GM12873 (cell line): ENCODE measurements around the gene WIZ.

Experiments used
- TF ChIP-seq, protein P1 (sequence below): IDR thresholded peaks from 2 replicates; pipeline ENCODE4 v1.5.1; 2012; ENCODE audit warnings: low read depth, mild to moderate bottlenecking, moderate library complexity, low read length, control low read depth; ENCODE audit not compliant: insufficient read depth; ENCODE audit errors: missing control alignments

Gene WIZ

DNA sequence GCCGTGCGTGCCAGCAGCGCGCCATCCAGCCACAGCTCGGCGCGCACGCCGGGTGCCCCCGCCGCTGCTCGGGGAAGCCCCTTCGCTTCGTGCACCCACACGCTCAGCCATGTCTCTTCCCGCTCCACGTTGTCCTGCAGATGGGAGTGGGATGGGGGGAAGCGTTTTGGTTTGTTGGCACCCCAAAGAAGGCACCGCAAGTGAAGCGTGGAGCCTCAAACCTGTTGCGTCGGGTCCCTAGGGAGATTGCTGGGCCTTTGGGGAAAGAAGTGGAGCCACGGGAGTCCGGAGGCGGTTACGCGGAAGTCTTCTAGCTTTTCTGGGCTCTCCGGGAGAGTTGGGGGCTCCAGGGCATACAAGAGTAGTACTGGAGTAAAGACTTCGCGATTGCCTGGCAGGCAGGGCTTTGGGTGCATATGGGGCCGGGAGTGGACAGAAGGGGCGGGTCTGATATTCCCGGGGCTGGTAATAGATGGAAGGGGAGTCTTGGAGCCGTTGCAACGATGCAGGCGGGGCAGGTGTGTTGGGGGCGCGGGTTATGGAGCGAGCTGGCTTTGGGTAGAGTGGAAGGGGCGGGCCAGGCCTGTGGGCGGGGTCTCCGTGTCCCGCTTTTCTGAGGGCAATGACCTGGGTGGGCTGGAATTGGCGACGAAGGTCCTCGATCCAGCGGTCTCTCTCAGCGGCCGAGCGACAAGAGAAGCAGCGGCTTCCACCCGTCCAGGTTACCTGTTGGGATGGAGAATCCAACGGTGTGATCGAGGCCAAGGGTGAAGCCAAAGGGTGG, 8.1 kb upstream of the WIZ start:
- TF ChIP-seq, protein P1, sequence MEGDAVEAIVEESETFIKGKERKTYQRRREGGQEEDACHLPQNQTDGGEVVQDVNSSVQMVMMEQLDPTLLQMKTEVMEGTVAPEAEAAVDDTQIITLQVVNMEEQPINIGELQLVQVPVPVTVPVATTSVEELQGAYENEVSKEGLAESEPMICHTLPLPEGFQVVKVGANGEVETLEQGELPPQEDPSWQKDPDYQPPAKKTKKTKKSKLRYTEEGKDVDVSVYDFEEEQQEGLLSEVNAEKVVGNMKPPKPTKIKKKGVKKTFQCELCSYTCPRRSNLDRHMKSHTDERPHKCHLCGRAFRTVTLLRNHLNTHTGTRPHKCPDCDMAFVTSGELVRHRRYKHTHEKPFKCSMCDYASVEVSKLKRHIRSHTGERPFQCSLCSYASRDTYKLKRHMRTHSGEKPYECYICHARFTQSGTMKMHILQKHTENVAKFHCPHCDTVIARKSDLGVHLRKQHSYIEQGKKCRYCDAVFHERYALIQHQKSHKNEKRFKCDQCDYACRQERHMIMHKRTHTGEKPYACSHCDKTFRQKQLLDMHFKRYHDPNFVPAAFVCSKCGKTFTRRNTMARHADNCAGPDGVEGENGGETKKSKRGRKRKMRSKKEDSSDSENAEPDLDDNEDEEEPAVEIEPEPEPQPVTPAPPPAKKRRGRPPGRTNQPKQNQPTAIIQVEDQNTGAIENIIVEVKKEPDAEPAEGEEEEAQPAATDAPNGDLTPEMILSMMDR, result no peak

DNA sequence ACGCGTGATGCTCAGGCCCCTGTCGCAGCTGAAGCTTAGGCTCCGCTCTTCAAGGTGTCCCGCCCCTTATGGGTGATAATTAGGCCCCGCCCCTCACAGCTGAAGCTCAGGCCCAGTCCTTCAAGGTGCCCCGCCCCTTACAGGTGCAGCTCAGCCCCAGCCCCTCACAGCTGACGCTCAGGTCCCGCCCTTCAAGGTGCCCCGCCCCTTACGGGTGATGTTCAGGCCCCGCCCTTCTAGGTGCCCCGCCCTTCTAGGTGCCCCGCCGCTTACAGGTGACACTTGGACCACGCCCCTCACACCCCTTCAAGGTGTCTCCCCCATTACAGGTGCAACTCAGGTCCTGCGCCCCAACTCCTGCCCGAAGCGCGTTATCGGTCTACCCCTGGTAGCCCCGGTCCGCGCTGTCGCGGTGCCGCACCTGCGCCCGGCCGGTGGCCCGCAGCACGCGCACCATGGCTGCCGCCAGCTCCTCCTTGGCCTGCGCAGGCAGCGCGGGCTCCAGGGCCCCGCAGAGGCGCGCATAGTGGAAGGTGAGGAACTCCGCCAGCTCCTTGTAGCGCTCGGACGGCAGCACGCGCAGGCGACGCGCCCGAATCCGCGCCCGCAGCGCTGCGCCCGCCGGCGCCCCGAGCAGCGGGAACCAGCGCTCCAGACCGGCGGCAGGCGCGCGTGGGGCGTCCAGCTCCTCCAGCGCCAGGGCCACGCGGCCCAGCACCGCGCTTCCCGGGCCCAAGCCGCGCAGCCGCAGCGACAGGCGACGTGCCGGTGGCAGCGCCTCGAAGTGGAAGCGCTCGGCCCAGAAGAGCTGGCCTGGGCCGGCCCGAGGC, 7.3 kb upstream of the WIZ start:
- TF ChIP-seq, protein P1, result no peak

DNA sequence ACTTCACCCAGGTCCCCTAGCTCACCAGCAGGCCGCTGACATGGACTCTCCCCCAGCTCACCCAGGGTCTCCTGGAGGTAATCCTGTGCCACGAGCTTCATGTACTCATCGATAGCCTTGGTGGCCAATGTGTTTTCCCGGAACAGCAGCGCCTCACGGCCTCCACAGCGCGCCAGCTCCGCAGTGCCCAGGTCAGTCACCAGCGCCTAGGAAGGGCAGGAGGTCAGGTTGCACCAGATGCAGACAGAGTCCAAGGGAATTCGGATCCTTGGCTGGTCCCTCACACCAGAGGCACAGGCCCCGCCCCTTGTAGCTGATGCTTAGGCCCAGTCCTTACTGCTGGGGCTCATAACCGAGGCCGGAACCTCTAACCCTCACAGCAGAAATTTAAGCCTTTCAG, 6.7 kb upstream of the WIZ start:
- TF ChIP-seq, protein P1, result no peak

DNA sequence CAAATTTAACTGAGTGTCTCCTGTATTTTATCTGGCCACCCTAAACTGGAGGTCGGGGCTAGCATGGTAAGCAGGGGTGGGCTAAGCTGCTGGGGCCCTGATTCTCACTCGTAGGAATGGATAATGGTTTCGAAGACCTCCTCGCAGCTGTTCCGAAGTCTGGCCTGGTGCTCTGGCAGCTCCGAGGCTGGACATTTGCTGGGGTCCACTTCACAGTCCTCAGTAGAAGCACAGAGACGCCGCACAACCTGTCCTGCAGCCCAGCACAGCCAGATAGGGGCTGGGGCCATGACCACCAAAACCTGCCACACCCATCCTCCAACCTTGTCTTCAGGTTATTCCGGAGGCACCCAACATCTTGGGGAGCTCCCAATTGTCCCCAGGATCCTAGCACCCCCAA, 6.2 kb upstream of the WIZ start:
- TF ChIP-seq, protein P1, result no peak

DNA sequence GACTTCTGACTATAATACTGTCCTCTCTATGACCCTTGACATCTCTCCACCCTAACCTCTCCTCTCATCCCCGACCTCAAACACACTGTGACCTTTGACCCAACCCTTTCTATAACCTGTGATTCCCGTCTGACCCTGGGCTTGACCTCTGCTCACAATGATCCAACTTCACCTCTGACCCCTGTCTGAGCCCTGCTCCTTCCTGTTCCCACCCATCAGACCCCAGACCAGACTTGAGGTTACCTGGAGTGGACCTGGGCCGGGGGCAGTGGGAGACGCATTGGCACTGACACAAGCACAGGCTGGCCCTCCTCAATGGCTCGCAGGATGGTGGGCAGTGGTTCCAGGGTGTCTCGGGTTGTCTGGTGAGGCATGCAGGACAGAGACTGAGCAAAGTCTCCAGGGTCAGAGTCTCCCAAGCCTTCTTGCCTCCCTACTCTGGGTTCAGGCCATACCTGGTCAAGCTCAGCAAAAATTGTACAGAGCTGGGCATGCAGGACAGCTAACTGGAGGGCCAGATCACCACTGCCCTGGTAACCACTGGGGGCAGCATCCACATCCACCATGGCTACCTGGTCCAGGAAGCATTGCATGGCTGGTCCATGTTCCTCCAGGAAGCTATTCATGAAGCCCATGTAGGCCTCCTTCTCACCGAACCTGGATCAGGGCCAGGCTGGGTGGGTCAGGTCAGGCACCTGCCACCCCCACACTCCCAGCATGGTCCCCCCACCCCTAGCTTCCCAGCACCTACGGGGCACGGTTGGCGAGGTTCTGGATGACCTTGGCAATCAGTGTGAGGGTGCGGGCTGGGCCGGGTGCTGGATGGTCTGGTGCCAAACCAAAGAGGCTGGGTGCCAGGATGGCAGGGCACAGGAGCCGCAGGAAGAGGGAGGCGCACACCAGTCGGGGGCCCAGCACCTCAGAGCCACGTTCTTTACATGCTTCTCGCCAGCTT, 4.4 kb upstream of the WIZ start:
- TF ChIP-seq, protein P1, result peak; percentile 23

DNA sequence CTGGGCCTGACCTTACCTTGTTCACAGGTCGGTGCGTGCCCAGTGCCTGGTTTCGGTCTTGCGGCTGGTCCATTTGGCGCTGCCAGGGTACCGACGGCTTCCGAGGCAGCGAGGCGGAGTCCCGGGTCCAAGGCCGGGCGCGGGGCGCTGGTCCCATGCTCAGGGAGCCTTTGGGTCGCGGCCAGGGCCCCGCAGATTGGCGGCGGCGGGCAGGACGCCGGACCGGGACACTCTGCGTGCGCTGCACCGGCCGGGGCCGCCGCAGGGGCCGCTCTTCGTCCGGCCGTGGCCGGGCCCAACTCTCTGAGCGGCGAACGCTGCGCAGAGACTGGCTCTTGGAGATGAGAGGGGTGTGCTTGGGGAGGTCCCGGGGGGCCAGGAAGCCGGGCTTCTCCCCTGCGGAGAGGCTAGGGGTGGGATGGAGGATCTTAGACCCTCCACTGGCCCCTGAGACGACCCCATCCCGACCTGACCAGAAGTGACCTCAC, 3.4 kb upstream of the WIZ start:
- TF ChIP-seq, protein P1, result no peak
